ENCODE data around the gene MIER3.

GRCh38 chr5:56959326-56959725 lies 7.4 kb upstream of the MIER3 start:
- no peak for TF ChIP-seq POLR2A (IDR thresholded peaks at IDR 0.05)
- TF ChIP-seq CTCF (IDR thresholded peaks at IDR 0.05): no peak
